Endothelial cell of umbilical vein (primary cell): ENCODE data around the gene MBD3L1. TPM values are rescaled to one million over a fixed set of nuclear protein-coding genes. Genes with fewer than 3 reads are reported as not detected.

Experiments used
- BruUV-seq: library from RNA; stranded (reverse); fragments of 400-500 nt; replicated peaks from 2 replicates; lab custom pipeline; 2021; lab: Mats Ljungman, UMichigan
- CTCF ChIA-PET: fragments of 300-600, 350-600 bp; sonication (Branson Sonifier 250); formaldehyde crosslinking; loops from one replicate; lab custom pipeline; 2021; ENCODE audit warnings: antibody characterized with exemption, inconsistent platforms; lab: Charles Lee
- POLR2A ChIA-PET: fragments of 300-600, 350-600 bp; sonication (Branson Sonifier 250); formaldehyde crosslinking; loops from one replicate; lab custom pipeline; 2021; ENCODE audit warnings: antibody characterized with exemption, inconsistent platforms; lab: Charles Lee
- DNase-seq: peaks from one replicate; pipeline ENCODE4 v3.0.0-alpha.2; 2011; ENCODE audit warnings: low read depth, low spot score
- FAIRE-seq: peaks from 2 replicates; lab custom pipeline; 2011; peaks lifted over from hg19 to GRCh38; lab: Jason Lieb, UNC
- H2AFZ ChIP-seq: 2 replicates; pipeline ENCODE4 v1.6.0; 2012; ENCODE audit warnings: low read depth, low read length, control low read depth, inconsistent platforms
- H3K27ac ChIP-seq: 2 replicates; pipeline ENCODE4 v1.5.1; 2011; ENCODE audit warnings: low read depth, mild to moderate bottlenecking, control low read depth, low read length, moderate library complexity; ENCODE audit not compliant: insufficient read depth
- H3K27me3 ChIP-seq, 2 experiments: 2 replicates each; pipeline versions ENCODE4 v1.6.0 to v1.6.1; 2011; ENCODE audit warnings: low read length in 2 of 2, mixed read lengths in 1 of 2; ENCODE audit not compliant: control insufficient read depth in 2 of 2, insufficient read depth in 2 of 2
- H3K36me3 ChIP-seq, 2 experiments: 2 replicates in 1 of 2; 3 replicates in 1 of 2; pipeline ENCODE4 v1.5.1; 2011; ENCODE audit warnings: low read length in 2 of 2, mild to moderate bottlenecking in 1 of 2, moderate library complexity in 1 of 2; ENCODE audit not compliant: control insufficient read depth in 2 of 2, insufficient read depth in 2 of 2; ENCODE audit errors: extremely low read depth in 1 of 2
- H3K4me1 ChIP-seq: 3 replicates; pipeline ENCODE4 v1.5.1; 2011; ENCODE audit warnings: mild to moderate bottlenecking, low read length; ENCODE audit not compliant: control insufficient read depth, insufficient read depth; ENCODE audit errors: extremely low read depth
- H3K4me2 ChIP-seq: 2 replicates; pipeline ENCODE4 v1.6.1; 2011; ENCODE audit warnings: low read length, control low read depth, mixed read lengths; ENCODE audit not compliant: insufficient read depth
- H3K4me3 ChIP-seq, 3 experiments: fragments of 200-600 bp in 1 of 3; sonication (generic), shearing (Covaris generic) in 1 of 3; replicated peaks in 1 of 3; 2 replicates each; pipeline ENCODE4 v1.5.1; 2011 to 2016; ENCODE audit warnings: control low read depth in 3 of 3, low read length in 3 of 3, mild to moderate bottlenecking in 2 of 3, inconsistent platforms in 1 of 3, low read depth in 1 of 3, moderate library complexity in 1 of 3; ENCODE audit not compliant: insufficient read depth in 1 of 3
- H3K79me2 ChIP-seq: 2 replicates; pipeline ENCODE4 v1.6.0; 2012; ENCODE audit warnings: low read length, inconsistent platforms; ENCODE audit not compliant: control insufficient read depth, insufficient read depth
- H3K9ac ChIP-seq: replicated peaks from 2 replicates; pipeline ENCODE3; 2011; ENCODE audit warnings: low read length, control low read depth; ENCODE audit not compliant: insufficient read depth; ENCODE audit errors: extremely low read depth
- H3K9me1 ChIP-seq: replicated peaks from 3 replicates; pipeline ENCODE4 v1.6.0; 2011; ENCODE audit warnings: mild to moderate bottlenecking, low read length; ENCODE audit not compliant: control insufficient read depth, insufficient read depth; ENCODE audit errors: extremely low read depth
- H3K9me3 ChIP-seq: replicated peaks from 2 replicates; pipeline ENCODE4 v1.5.1; 2012; ENCODE audit warnings: low read length, inconsistent platforms; ENCODE audit not compliant: control insufficient read depth, insufficient read depth
- H4K20me1 ChIP-seq: replicated peaks from 2 replicates; pipeline ENCODE3; 2011; ENCODE audit warnings: mild to moderate bottlenecking, low read length; ENCODE audit not compliant: control insufficient read depth, insufficient read depth; ENCODE audit errors: extremely low read depth
- CTCF ChIP-seq, 2 donors: IDR thresholded peaks; 1 replicate in 1 of 2; 2 replicates in 1 of 2; pipeline ENCODE4 v1.5.1; 2011; ENCODE audit warnings: low read length in 2 of 2, mild to moderate bottlenecking in 2 of 2, moderate library complexity in 2 of 2, control low read depth in 1 of 2, inconsistent platforms in 1 of 2, low read depth in 1 of 2; ENCODE audit not compliant: insufficient read depth in 1 of 2; ENCODE audit errors: extremely low read depth in 1 of 2
- EZH2 ChIP-seq: IDR thresholded peaks from 2 replicates; pipeline ENCODE4 v1.6.1; 2012; ENCODE audit warnings: borderline replicate concordance, low read depth, mild to moderate bottlenecking, moderate library complexity, low read length, inconsistent platforms; ENCODE audit not compliant: severe bottlenecking
- FOS ChIP-seq: IDR thresholded peaks from 2 replicates; pipeline ENCODE4 v1.6.1; 2011; ENCODE audit warnings: mild to moderate bottlenecking, low read length, moderate library complexity, borderline replicate concordance; ENCODE audit not compliant: insufficient read depth
- GATA2 ChIP-seq: IDR thresholded peaks from 2 replicates; pipeline ENCODE4 v1.7.0; 2011; ENCODE audit warnings: low read depth, mild to moderate bottlenecking, moderate library complexity, mixed read lengths, low read length; ENCODE audit not compliant: insufficient read length, insufficient read depth
- JUN ChIP-seq: IDR thresholded peaks from 2 replicates; pipeline ENCODE4 v1.6.1; 2011; ENCODE audit warnings: borderline replicate concordance, low read depth; ENCODE audit not compliant: insufficient read length, insufficient read depth
- MAX ChIP-seq: IDR thresholded peaks from 2 replicates; pipeline ENCODE4 v1.6.1; 2011; ENCODE audit not compliant: insufficient read depth, insufficient read length
- MYC ChIP-seq: IDR thresholded peaks from one replicate; pipeline ENCODE4 v1.6.1; 2011; ENCODE audit warnings: mild to moderate bottlenecking, low read depth, low read length
- POLR2A ChIP-seq: IDR thresholded peaks from 2 replicates; pipeline ENCODE4 v1.6.1; 2012; ENCODE audit warnings: low read depth, mild to moderate bottlenecking, control low read depth, low read length
- POLR2AphosphoS5 ChIP-seq: IDR thresholded peaks from 2 replicates; pipeline ENCODE4 v1.6.1; 2012; ENCODE audit warnings: low read depth, mild to moderate bottlenecking, control low read depth, low read length, moderate library complexity; ENCODE audit not compliant: insufficient read depth
- dilution Hi-C: fragments of 300-500 bp; cut with MboI; formaldehyde crosslinking; loops from one replicate; pipeline ENCODE4 v1.15.0; 2019; ENCODE audit warnings: low sequenced_read_pairs; ENCODE audit not compliant: extremely low pct_ligation_motif_present
- intact Hi-C: fragments of 100-400 bp; cut with micrococcal nuclease; formaldehyde crosslinking; loops from one replicate; pipeline ENCODE4 v1.10.0; 2022
- polyA plus RNA-seq, 4 experiments: library from polyadenylated mRNA; depleted of rRNA in 3 of 4; stranded (reverse) in 3 of 4; unstranded in 1 of 4; fragments of >200 nt; gene quantifications; 2 replicates each; pipeline versions ENCODE4 v1.2.1 to v1.2.3, GENCODE V29; 2011 to 2012; ENCODE audit warnings: missing spikeins in 1 of 4
- total RNA-seq: library from RNA; stranded (reverse); gene quantifications from 2 replicates; pipeline ENCODE4 v1.2.3, GENCODE V29; 2021

MBD3L1 gene
- total and polyA plus RNA-seq, 2 donors (not counting 3 experiments of a cell fraction or from before 2014, with no cell fraction given) = not detected

GRCh38 chr19:8835446-8835845 lies 3.3 kb downstream of the MBD3L1 start:
- no peaks in the 10 kb centered on the region for H3K36me3 ChIP-seq
- H3K27me3 ChIP-seq = no peaks in the 10 kb centered on the region
- ChIA-PET POLR2A (no interaction called here), CTCF (no interaction called here)
- H4K20me1 ChIP-seq = no peaks in the 10 kb centered on the region
- H3K4me3 ChIP-seq = no peak overlapping the region
- DNase-seq = no peak
- no peaks in the 10 kb centered on the region for H3K79me2 ChIP-seq
- BruUV-seq = no TSS peak
- dilution Hi-C loops = no loop called here
- H3K4me2 ChIP-seq = no peak overlapping the region
- no peaks in the 10 kb centered on the region for H3K4me1 ChIP-seq
- intact Hi-C loops = no loop called here
- no peaks in the 10 kb centered on the region for H3K9me1 ChIP-seq
- H3K27ac ChIP-seq = no peak overlapping the region
- no peak overlapping the region for H3K9ac ChIP-seq
- H2AFZ ChIP-seq = no peak overlapping the region
- FAIRE-seq = no peak
- TF ChIP-seq GATA2 (no peak), MYC (no peak), JUN (no peak), CTCF (IDR thresholded peaks at IDR 0.05; ENCODE audit: extremely low read depth in 1 of 2, insufficient read depth in 1 of 2, low read depth in 1 of 2, low read length in 2 of 2) (no peak), POLR2AphosphoS5 (no peak), POLR2A (no peak), EZH2 (no peak), MAX (no peak), FOS (no peak)
- H3K9me3 ChIP-seq = no peaks in the 10 kb centered on the region
